Right atrium auricular region (tissue), 2 donors: ENCODE measurements around the gene RSPO3. TPM values are rescaled to one million over a fixed set of nuclear protein-coding genes. Genes with fewer than 3 reads are reported as not detected.

Source experiments
- DNase-seq: peaks from one replicate; pipeline ENCODE4 v3.0.0-alpha.2; 2019; ENCODE audit warnings: low spot score
- H3K27ac ChIP-seq, 2 donors: fragments of 200-600 bp; sonication (generic); 1 replicate in 1 of 2; 2 replicates in 1 of 2; pipeline ENCODE4 v1.5.1; 2016 to 2019
- H3K27me3 ChIP-seq, 2 donors: fragments of 200-600 bp; sonication (generic); one replicate each; pipeline versions ENCODE4 v1.5.1 to v1.6.0; 2017 to 2019
- H3K36me3 ChIP-seq: fragments of 200-600 bp; sonication (generic); one replicate; pipeline ENCODE4 v1.5.1; 2016
- H3K4me1 ChIP-seq, 2 donors: fragments of 200-600 bp; sonication (generic); one replicate each; pipeline versions ENCODE4 v1.5.1 to v1.6.0; 2017 to 2019
- H3K4me3 ChIP-seq, 2 donors: fragments of 200-600 bp; sonication (generic); 1 replicate in 1 of 2; 2 replicates in 1 of 2; pipeline ENCODE4 v1.5.1; 2017 to 2019; ENCODE audit warnings: mild to moderate bottlenecking in 1 of 2, moderate library complexity in 1 of 2
- H3K9me3 ChIP-seq, 2 donors: fragments of 200-600 bp; sonication (generic); one replicate each; pipeline ENCODE4 v1.5.1; 2019
- CTCF ChIP-seq, 2 donors: fragments of 200-600 bp; sonication (generic); IDR thresholded peaks; one replicate each; pipeline ENCODE4 v1.5.1; 2019; ENCODE audit warnings: antibody characterized with exemption in 2 of 2
- total RNA-seq, 2 donors: library from RNA; depleted of rRNA; stranded (reverse); fragments of >200 nt; gene quantifications; one replicate each; pipeline ENCODE4 v1.1.0, GENCODE V29; 2016

RSPO3 gene
- under 1 TPM in 1 of 2 donors, not detected in 1; 0.75 TPM for total RNA-seq

GRCh38 chr6:127118298-127119101 lies at the start of gene RSPO3:
Gene RSPO3 (plus strand): TSS chr6:127118671. CDS start chr6:127119193, 522 bp downstream.
- peak within 1 kb of the TSS; percentile 30 to 50 for H3K4me3 ChIP-seq
- no peaks in the 10 kb centered on the region for H3K36me3 ChIP-seq
- peaks cover 0 to 30% of the 10 kb centered on the region in 2 donors for H3K4me1 ChIP-seq
- no peak for DNase-seq
- H3K27ac ChIP-seq: no peak within 1 kb of the TSS
- peaks cover 6 to 14% of the 10 kb centered on the region in 2 donors for H3K27me3 ChIP-seq
- TF ChIP-seq CTCF (IDR thresholded peaks at IDR 0.05): no peak
- H3K9me3 ChIP-seq: no peaks in the 10 kb centered on the region

- Histone ChIP-seq H3K4me3 (no peak overlapping the region), H3K9me3 (no peaks in the 10 kb centered on the region), H3K36me3 (no peaks in the 10 kb centered on the region), H3K27me3 (no peaks in the 10 kb centered on the region), H3K4me1 (no peaks in the 10 kb centered on the region), H3K27ac (no peak overlapping the region)
- peak in 1 of 2 donors; percentile 48 for TF ChIP-seq CTCF (IDR thresholded peaks at IDR 0.05)
- DNase-seq: no peak
Measured at GRCh38 chr6:127069659-127070279, 48.7 kb upstream of the RSPO3 start.

GRCh38 chr6:127073222-127073621 lies 45.2 kb upstream of the RSPO3 start:
- DNase-seq: no peak
- no peak overlapping the region for H3K27ac ChIP-seq
- H3K9me3 ChIP-seq: no peaks in the 10 kb centered on the region
- no peak overlapping the region for H3K4me3 ChIP-seq
- H3K36me3 ChIP-seq: no peaks in the 10 kb centered on the region
- no peaks in the 10 kb centered on the region for H3K4me1 ChIP-seq
- TF ChIP-seq CTCF (IDR thresholded peaks at IDR 0.05): no peak
- no peaks in the 10 kb centered on the region for H3K27me3 ChIP-seq

- DNase-seq: no peak
- TF ChIP-seq CTCF (IDR thresholded peaks at IDR 0.05): no peak
- no peak overlapping the region for H3K27ac ChIP-seq
Measured at GRCh38 chr6:127076466-127076865, 42.0 kb upstream of the RSPO3 start.

GRCh38 chr6:127077886-127078285 lies 40.6 kb upstream of the RSPO3 start:
- no peaks in the 10 kb centered on the region for H3K9me3 ChIP-seq
- TF ChIP-seq CTCF (IDR thresholded peaks at IDR 0.05): no peak
- H3K27me3 ChIP-seq: no peaks in the 10 kb centered on the region
- H3K4me3 ChIP-seq: no peak overlapping the region
- no peaks in the 10 kb centered on the region for H3K4me1 ChIP-seq
- H3K27ac ChIP-seq: no peak overlapping the region
- no peak for DNase-seq
- H3K36me3 ChIP-seq: no peaks in the 10 kb centered on the region

More at GRCh38 chr6:127076466-127076865, 42.0 kb upstream of the RSPO3 start:
- Histone ChIP-seq H3K4me1 (no peaks in the 10 kb centered on the region), H3K4me3 (no peak overlapping the region), H3K9me3 (no peaks in the 10 kb centered on the region), H3K27me3 (no peaks in the 10 kb centered on the region), H3K36me3 (no peaks in the 10 kb centered on the region)
